Dermis microvascular lymphatic vessel endothelial cell (primary cell): Measurements from ENCODE around the gene TUBGCP6. TPM values are rescaled to one million over a fixed set of nuclear protein-coding genes. Genes with fewer than 3 reads are reported as not detected.
A peak's percentile ranks its signal among the peaks of the same experiment; 100 is the strongest.
"Not testable (repeated sequence)": the region's sequence is repeated elsewhere in the genome, so short reads cannot be mapped to it uniquely, and the experiment has no call there.

ENCODE experiments used
- DNase-seq, 2 donors: peaks; one replicate each; pipeline versions ENCODE4 v3.0.0 to v3.0.0-alpha.2; 2010; ENCODE audit warnings: low read depth in 2 of 2
- total RNA-seq: library from RNA; depleted of rRNA; stranded (reverse); fragments of >200 nt; gene quantifications from 2 replicates; pipeline ENCODE4 v1.2.1, GENCODE V29; 2014

TUBGCP6 gene
- total RNA-seq, 1 donor from 2014 or later = 14.0 TPM

GRCh38 chr22:50211147-50211546 lies 33.7 kb downstream of the TUBGCP6 start:
- no peak for DNase-seq

DNA sequence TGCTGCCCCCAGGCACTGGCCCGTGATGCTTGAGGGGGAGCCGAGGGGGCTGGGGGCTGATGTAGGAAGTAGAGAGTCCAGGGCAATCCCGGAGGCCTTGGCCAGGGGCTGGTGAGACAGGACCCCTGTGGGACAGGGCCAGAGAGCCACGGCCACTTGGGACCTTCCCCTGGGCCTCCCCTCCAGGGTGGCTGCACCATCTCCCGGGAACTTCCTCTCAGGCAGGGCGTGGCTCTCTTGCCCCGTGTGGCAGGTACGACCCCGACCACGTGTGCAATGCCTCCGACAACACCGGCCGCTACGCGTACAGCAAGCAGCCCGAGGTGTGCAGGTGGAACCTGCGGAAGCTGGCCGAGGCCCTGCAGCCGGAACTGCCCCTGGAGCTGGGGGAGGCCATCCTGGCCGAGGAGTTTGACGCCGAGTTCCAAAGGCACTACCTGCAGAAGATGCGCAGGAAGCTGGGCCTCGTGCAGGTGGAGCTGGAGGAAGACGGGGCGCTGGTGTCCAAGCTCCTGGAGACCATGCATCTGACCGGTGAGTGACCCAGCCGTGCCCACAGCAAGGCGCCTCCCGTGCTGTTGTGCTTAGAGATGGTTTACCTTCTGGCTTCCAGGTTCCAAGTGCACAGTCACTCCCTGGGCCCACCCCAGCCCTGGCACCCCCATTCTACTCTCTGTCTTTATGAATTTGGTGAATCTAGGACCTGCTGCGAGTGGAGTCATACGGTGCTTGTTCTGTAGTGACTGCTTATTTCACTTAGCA lies 34.3 kb downstream of the TUBGCP6 start:
- DNase-seq = no peak

DNA sequence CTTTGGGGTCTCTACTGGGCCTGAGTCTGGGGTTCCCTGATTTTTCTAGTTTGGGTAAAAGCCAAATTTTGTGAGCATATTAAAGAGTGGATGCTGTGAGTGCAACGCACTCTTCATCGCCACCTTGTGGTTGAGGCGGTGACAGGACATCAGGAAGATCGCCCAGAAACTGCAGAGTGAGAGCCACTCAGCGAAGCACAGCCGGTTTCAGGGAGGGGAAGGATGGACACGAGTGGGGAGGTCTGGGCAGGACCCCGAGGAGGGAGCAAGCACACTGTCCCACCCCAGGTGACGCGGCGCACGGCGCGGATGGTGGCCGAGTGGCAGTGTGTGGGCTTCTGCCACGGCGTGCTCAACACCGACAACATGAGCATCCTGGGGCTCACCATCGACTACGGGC lies 34.9 kb downstream of the TUBGCP6 start:
- peak; percentile 28 to 64 for DNase-seq

DNA sequence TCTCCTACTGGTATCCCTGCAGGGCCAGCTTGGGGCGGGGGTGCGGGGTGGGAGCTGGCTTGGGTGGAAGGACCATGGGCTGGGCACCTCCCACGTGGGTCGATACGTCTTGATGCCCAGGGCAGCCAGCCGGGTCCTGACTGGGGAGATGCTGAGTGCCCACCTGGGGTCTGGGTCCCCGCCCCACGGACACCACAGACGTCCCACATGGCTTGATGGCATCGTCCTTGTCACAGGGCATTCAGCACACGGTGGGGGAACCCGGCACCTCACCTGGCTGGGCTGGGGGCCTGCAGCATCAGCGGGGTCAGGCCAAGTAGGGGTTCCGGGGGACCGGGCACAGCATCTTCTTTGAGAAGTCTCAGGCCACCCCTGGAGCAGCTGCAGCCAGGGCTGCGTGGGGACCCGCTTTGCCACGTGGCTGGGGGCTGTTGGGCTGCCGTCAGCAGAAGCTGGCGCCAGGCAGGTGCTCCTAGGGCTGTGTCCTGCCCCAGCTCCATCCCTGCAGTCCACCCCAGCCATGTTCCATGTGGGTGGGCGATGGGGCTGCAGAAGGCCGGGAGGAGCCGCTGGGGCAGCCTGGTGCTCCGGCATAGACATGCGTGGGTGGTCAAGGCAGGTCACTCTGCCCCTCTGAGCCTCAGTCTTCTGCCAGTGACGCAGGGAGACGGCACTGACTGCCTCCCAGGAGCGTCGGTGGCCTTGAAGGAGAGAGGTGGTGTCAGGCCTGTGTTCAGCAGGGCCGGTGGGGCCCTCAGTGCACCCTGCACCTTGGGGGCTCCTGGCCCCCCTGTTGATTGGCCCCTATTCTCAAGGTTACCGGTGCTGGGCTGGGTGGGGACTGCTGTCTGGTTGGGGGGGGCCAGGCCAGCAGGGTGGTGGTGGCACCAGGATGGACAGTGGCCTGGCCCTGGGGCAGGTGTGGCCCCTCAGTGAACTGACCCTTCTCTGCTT lies 35.6 kb downstream of the TUBGCP6 start:
- no peak for DNase-seq

GRCh38 chr22:50208430-50208938 lies 36.3 kb downstream of the TUBGCP6 start:
- DNase-seq = no peak

- peak; percentile 54 to 56 for DNase-seq
These were observed 37.3 kb downstream of the TUBGCP6 start for GRCh38 chr22:50207383-50208140.

- DNase-seq = peak in 1 of 2 donors; percentile 29
These were observed 38.2 kb downstream of the TUBGCP6 start for GRCh38 chr22:50206599-50206998.

DNA sequence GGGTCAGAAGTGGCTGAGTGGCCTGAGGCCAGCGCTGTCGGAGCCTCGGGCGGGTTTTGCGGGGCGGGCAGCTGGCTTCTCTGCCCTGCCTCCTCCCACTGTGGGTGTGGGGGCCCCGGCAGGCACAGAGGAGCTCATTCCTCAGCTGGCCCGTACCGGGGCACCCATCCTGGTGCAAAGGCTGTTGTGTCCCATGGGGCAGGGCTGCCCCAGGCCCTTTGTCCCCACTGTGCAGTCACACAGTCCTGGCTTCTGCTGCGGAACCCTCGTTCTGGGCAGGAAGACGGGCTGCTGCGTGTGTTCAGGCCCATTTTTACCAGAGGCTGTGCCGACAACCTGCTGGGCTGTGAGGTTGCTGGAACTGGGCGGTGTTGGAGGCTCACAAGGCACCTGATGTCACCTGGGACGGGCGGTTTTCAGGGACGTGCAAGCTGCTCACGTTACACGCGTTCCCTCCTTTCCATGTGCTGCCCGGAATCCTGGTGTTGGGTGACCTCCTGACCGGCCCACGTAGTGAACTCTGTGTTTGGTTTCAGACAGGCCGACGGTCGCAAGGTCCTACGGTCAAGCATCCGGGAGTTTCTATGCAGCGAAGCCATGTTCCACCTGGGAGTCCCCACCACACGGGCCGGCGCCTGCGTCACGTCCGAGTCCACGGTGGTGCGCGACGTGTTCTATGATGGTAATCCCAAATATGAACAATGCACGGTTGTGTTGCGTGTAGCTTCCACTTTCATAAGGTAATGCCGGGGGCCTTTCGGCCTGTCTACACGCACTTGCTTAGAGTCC lies 38.8 kb downstream of the TUBGCP6 start:
- no peak for DNase-seq

DNA sequence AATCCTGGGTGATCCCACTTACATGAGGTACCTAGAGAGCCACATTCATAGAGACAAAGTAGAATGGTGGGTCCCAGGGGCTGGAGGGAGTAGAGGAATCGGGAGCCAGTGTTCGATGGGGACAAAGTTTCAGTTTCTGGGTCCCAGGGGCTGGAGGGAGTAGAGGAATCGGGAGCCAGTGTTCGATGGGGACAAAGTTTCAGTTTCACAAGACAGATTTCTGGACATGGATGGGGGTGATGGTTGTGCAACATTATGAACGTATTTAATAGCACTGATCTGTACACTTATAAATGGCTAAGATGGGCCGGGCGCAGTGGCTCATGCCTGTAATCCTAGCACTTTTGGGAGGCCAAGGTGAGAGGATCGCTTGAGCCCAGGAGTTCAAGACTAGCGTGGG lies 39.8 kb downstream of the TUBGCP6 start:
- not testable (repeated sequence) for DNase-seq

- DNase-seq = no peak
These were observed 40.3 kb downstream of the TUBGCP6 start for GRCh38 chr22:50204571-50204970.

GRCh38 chr22:50203288-50203687 lies 41.5 kb downstream of the TUBGCP6 start:
- no peak for DNase-seq

- no peak for DNase-seq
These were observed 42.6 kb downstream of the TUBGCP6 start for GRCh38 chr22:50202130-50202666.

DNA sequence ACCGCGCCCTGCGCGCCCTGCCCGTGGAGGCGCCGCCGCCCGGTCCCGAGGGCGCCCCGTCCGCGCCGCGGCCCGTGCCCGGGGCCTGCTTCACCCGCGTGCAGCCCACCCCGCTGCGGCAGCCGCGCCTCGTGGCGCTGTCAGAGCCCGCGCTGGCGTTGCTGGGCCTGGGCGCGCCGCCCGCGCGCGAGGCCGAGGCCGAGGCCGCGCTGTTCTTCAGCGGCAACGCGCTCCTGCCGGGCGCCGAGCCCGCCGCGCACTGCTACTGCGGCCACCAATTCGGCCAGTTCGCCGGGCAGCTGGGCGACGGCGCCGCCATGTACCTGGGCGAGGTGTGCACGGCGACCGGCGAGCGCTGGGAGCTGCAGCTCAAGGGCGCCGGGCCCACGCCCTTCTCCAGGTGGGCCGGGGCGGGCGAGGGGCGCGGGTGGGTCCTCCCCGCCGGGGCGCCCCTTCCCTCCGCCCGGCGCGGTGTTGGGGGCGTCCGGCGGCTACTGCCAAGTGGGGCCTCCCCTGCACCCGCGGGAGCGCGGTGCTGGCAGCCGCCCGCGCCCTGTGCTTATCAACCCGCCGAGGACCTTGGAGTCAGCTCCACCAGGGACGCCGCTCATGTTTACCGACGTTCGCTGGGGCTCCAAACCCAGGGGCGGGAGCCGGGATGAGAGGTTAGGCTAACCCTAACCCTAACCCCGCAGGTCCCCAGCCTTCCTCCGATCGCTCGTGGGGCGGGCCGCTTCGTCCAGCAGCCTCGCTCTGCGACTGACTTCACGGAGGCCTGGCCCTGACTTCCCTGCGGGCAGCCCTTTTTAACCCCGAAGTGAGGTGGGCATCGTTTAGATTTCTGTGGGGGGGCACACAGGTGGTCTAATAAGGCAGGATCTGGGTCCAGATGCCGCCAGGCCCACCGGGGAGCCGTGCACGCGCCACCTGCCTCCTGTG lies 43.4 kb downstream of the TUBGCP6 start:
- DNase-seq = peak in 1 of 2 donors; percentile 35

DNA sequence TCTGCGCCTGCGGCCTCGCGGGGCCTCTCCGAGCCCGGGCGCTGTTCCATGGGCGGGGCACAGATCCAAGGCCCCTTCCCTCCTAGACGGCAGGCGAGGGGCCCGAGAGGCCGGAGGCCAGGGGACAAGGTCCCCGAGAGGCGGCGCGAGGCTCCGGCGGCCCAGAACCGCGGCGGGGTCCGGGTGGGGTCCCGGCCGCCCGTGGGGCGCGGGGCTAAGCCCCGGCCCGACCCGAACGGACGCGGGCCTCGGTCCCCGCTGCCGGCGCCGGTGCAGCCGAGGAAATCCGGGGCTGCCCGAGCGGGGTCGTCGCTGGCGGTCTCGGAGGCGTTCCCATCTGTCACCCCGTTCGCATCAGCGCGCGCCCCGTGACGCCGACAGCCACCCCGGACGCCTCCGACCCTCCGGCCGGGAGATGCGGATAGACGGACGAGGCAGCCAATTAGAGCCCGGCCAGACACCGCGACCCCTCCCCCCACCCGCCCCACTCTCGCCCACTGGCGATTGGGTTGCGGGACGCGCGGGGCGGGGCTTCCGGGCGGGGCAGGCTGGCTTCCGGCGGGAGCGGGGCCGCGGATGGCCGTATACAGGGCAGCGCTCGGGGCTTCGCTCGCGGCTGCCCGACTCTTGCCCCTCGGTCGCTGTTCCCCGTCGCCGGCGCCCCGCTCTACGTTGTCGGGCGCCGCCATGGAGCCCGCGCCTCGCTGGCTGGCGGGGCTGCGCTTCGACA lies 44.2 kb downstream of the TUBGCP6 start, which contains the start of gene SELENOO:
Gene SELENOO, plus strand, starts transcription at position 551 of the 730 bp plus-strand sequence. Its CDS starts 26 bp downstream, at position 577.
- peak; percentile 47 to 85 for DNase-seq

DNA sequence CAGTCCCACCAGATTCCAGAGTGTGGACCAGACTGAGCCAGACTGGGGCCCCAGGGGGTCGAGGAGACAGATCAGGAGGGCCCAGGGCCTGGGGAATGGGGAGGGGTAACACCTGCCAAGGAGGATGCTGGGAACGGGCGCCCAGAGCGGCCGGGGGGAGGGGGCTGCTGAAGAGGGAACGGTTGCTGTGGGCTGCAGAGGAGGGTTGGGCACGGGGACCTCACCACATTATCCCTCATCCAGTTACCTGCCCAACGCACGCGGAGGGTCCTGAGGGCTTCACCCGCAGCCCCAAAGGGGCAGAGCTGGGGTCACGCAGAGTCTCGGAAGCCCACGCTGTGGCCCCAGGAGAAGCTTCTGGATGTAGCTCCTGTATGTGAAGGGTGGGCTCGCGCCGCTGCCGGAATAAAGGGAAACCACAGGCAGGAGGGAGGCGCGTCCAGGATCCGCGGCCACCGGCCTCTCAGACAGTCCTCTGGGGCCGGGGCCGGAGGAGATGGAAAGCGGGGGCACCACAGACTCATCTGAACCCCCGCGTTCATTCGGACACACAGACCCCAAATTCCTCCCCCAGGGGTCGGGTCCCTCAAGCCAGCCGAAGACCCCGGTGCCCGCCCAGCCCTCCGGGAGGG lies 44.9 kb downstream of the TUBGCP6 start:
- DNase-seq = no peak

DNA sequence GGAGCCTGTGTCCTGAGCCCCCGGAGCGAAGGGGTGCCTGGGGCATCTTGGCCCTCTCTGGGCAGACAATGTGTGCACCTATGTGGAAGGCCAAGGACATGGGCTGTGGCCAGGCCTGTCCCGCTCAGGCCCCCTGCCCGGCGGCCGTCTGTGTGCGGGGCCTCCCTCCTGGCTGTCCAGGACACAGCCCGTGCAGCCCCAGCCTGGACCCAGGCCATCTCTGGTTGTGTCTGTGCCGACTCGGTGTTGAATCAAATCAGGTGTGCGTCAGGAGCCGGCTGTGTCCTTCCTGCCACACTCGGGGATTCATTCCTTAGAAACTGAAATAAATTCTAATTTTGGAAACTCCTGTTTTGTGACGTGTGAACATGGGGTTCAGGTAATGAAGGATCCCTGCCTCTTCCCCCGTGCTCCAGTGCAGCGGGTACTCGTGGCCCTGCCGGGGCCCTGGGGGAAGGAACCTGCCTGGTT lies 45.5 kb downstream of the TUBGCP6 start:
- no peak for DNase-seq

DNA sequence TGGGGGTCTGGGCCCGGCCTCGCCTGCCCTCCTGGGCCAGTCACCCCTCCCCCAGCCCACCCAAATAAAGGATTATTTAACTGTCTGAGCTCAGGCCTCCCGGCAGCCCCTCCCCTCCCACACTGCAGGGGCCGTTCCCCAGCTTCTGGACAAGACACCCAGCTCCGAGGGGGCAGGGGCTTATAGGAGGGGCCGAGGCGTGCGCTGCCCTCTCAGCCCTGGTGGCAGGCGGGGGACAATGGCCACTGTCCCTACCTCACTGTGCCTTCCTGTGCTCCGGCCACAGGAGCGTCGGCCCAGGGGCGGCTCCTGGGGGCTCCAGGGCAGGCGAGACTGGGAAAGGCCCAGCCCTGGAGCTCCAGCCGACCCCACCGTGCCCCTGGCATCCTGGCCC lies 46.2 kb downstream of the TUBGCP6 start:
- no peak for DNase-seq
